SK-N-SH treated with all-trans-retinoic acid at 6 μM for 48 hours (cell line): ENCODE measurements around the gene SPNS3.

Experiments
- CREB5 ChIP-seq: fragments of 250-450 bp; sonication (Bioruptor Pico); IDR thresholded peaks from 2 replicates; pipeline ENCODE4 v1.5.1; 2020; ENCODE audit warnings: low read depth, mild to moderate bottlenecking, moderate library complexity
- CSDC2 ChIP-seq: fragments of 250-450 bp; sonication (Bioruptor Pico); IDR thresholded peaks from 2 replicates; pipeline ENCODE4 v1.5.0; 2020; ENCODE audit warnings: mild to moderate bottlenecking, moderate library complexity
- CSRNP3 ChIP-seq: fragments of 250-450 bp; sonication (Bioruptor Pico); IDR thresholded peaks from 2 replicates; pipeline ENCODE4 v1.5.1; 2021; ENCODE audit warnings: mild to moderate bottlenecking, moderate library complexity
- GLIS3 ChIP-seq: fragments of 250-450 bp; sonication (Bioruptor Pico); IDR thresholded peaks from 2 replicates; pipeline ENCODE4 v1.5.0; 2020; ENCODE audit warnings: mild to moderate bottlenecking, moderate library complexity
- ISL1 ChIP-seq: fragments of 250-450 bp; sonication (Bioruptor Pico); IDR thresholded peaks from 2 replicates; pipeline ENCODE4 v2.1.2; 2022; ENCODE audit warnings: mild to moderate bottlenecking, moderate library complexity
- PATZ1 ChIP-seq: fragments of 250-450 bp; sonication (Bioruptor Pico); IDR thresholded peaks from 2 replicates; pipeline ENCODE4 v1.8.0; 2020; ENCODE audit warnings: mild to moderate bottlenecking, moderate library complexity, borderline replicate concordance
- POU6F1 ChIP-seq: fragments of 250-450 bp; sonication (Bioruptor Pico); IDR thresholded peaks from 2 replicates; pipeline ENCODE4 v1.8.0; 2021; ENCODE audit warnings: low read depth, mild to moderate bottlenecking, moderate library complexity, borderline replicate concordance
- TSHZ2 ChIP-seq: fragments of 250-450 bp; sonication (Bioruptor Pico); IDR thresholded peaks from 2 replicates; pipeline ENCODE4 v1.5.0; 2020; ENCODE audit warnings: mild to moderate bottlenecking, moderate library complexity
- ZC3H10 ChIP-seq: fragments of 250-450 bp; sonication (Bioruptor Pico); IDR thresholded peaks from 2 replicates; pipeline ENCODE4 v1.5.1; 2021; ENCODE audit warnings: mild to moderate bottlenecking, moderate library complexity
- ZFP3 ChIP-seq: fragments of 250-450 bp; sonication (Bioruptor Pico); IDR thresholded peaks from 2 replicates; pipeline ENCODE4 v1.5.0; 2020; ENCODE audit warnings: mild to moderate bottlenecking, moderate library complexity
- ZFP30 ChIP-seq: fragments of 450-650 bp; formaldehyde crosslinking; IDR thresholded peaks from 2 replicates; pipeline ENCODE4 v1.5.0; 2022; ENCODE audit warnings: mild to moderate bottlenecking, moderate library complexity
- ZNF565 ChIP-seq: fragments of 450-650 bp; formaldehyde crosslinking; conservative IDR thresholded peaks from 2 replicates; pipeline ENCODE4 v1.5.0; 2020; ENCODE audit warnings: low read depth, mild to moderate bottlenecking, moderate library complexity
- ZNF8 ChIP-seq: fragments of 450-650 bp; formaldehyde crosslinking; IDR thresholded peaks from 2 replicates; pipeline ENCODE4 v1.5.0; 2020; ENCODE audit warnings: mild to moderate bottlenecking, moderate library complexity

- TF ChIP-seq TSHZ2 (CRISPR knock-in tag) (no peak), PATZ1 (CRISPR knock-in tag) (no peak), ZNF565 (no peak), CREB5 (no peak), ZFP3 (CRISPR knock-in tag) (no peak), POU6F1 (CRISPR knock-in tag) (no peak), ZFP30 (CRISPR knock-in tag) (no peak), GLIS3 (CRISPR knock-in tag) (no peak), CSDC2 (CRISPR knock-in tag) (no peak), CSRNP3 (no peak), ISL1 (CRISPR knock-in tag) (no peak), ZNF8 (no peak), ZC3H10 (no peak)
Measured at GRCh38 chr17:4436381-4436780, 2.6 kb downstream of the SPNS3 start.
